Mesendoderm (in vitro differentiated cells): Measurements from ENCODE around the gene MEF2C.

ENCODE experiments used
- DNase-seq: peaks from one replicate; pipeline ENCODE4 v3.0.0; 2013
- H2AK5ac ChIP-seq: 2 replicates; pipeline ENCODE4 v1.6.1; 2013; ENCODE audit warnings: low read length, inconsistent platforms
- H2BK120ac ChIP-seq: 2 replicates; pipeline ENCODE4 v1.6.1; 2013; ENCODE audit warnings: low read depth, mild to moderate bottlenecking, low read length, moderate library complexity, mixed read lengths
- H2BK15ac ChIP-seq: replicated peaks from 2 replicates; pipeline ENCODE4 v1.6.1; 2013; ENCODE audit warnings: low read depth, mild to moderate bottlenecking, moderate library complexity
- H2BK5ac ChIP-seq: 2 replicates; pipeline ENCODE4 v1.6.1; 2013; ENCODE audit warnings: low read length, inconsistent platforms
- H3K18ac ChIP-seq: 2 replicates; pipeline ENCODE4 v1.6.1; 2013; ENCODE audit warnings: mild to moderate bottlenecking, low read length, mixed read lengths
- H3K23ac ChIP-seq: one replicate; pipeline ENCODE4 v1.6.1; 2013; ENCODE audit warnings: low read length
- H3K27ac ChIP-seq: 2 replicates; pipeline ENCODE4 v1.5.1; 2013; ENCODE audit warnings: low read depth, mild to moderate bottlenecking, inconsistent platforms, low read length, moderate library complexity
- H3K27me3 ChIP-seq: 2 replicates; pipeline ENCODE4 v1.6.1; 2013; ENCODE audit warnings: low read length, control low read depth, mild to moderate bottlenecking, inconsistent platforms; ENCODE audit not compliant: insufficient read depth, poor library complexity
- H3K36me3 ChIP-seq: 2 replicates; pipeline ENCODE4 v1.6.1; 2013; ENCODE audit warnings: low read length, inconsistent platforms; ENCODE audit not compliant: control insufficient read depth, insufficient read depth
- H3K4ac ChIP-seq: one replicate; pipeline ENCODE4 v1.6.1; 2013; ENCODE audit warnings: low read depth, mild to moderate bottlenecking, low read length, moderate library complexity
- H3K4me1 ChIP-seq: 2 replicates; pipeline ENCODE4 v1.6.1; 2013; ENCODE audit warnings: low read depth, low read length, inconsistent platforms; ENCODE audit not compliant: control insufficient read depth
- H3K4me2 ChIP-seq: 2 replicates; pipeline ENCODE4 v1.6.1; 2013; ENCODE audit warnings: low read length
- H3K4me3 ChIP-seq: 2 replicates; pipeline ENCODE4 v1.5.1; 2013; ENCODE audit warnings: mild to moderate bottlenecking, low read length
- H3K56ac ChIP-seq: one replicate; pipeline ENCODE4 v1.6.1; 2013; ENCODE audit warnings: low read length
- H3K79me1 ChIP-seq: 2 replicates; pipeline ENCODE4 v1.6.1; 2013; ENCODE audit warnings: low read length, inconsistent platforms
- H3K79me2 ChIP-seq: 2 replicates; pipeline ENCODE4 v1.6.1; 2013; ENCODE audit warnings: mild to moderate bottlenecking, low read length; ENCODE audit not compliant: control insufficient read depth, insufficient read depth
- H3K9ac ChIP-seq: 2 replicates; pipeline ENCODE4 v1.6.1; 2013; ENCODE audit warnings: low read length, inconsistent platforms
- H4K5ac ChIP-seq: one replicate; pipeline ENCODE4 v1.6.1; 2013; ENCODE audit warnings: low read length
- H4K8ac ChIP-seq: one replicate; pipeline ENCODE4 v1.6.1; 2013; ENCODE audit warnings: low read depth, mild to moderate bottlenecking, control low read depth, low read length, moderate library complexity
- WGBS: extraction: QIAGEN DNeasy Blood & Tissue Kit; methylation state at CpG from one replicate; pipeline ENCODE4 v1.1.7; 2013; ENCODE audit warnings: low lambda C conversion rate, missing lambda C conversion rate; ENCODE audit not compliant: insufficient coverage; ENCODE audit errors: extremely low coverage; 5-methylcytosine and 5-hydroxymethylcytosine counted together

Gene MEF2C

GRCh38 chr5:88758184-88758583 lies 124.8 kb downstream of the MEF2C start:
- WGBS, result no CpG with 5 or more reads among the region's 5 CpGs
- DNase-seq, result no peak
- no peak overlapping the region for H3K9ac ChIP-seq
- H3K79me1 ChIP-seq, result no peaks in the 10 kb centered on the region
- H3K4me2 ChIP-seq, result no peak overlapping the region
- H3K27ac ChIP-seq, result no peak overlapping the region
- no peak overlapping the region for H2BK120ac ChIP-seq
- H3K18ac ChIP-seq, result no peak overlapping the region
- no peaks in the 10 kb centered on the region for H3K79me2 ChIP-seq
- H3K4me3 ChIP-seq, result no peak overlapping the region
- no peaks in the 10 kb centered on the region for H3K36me3 ChIP-seq
- no peak overlapping the region for H3K23ac ChIP-seq
- H4K8ac ChIP-seq, result no peak overlapping the region
- no peak overlapping the region for H2BK15ac ChIP-seq
- no peak overlapping the region for H4K5ac ChIP-seq
- no peak overlapping the region for H3K56ac ChIP-seq
- H3K4ac ChIP-seq, result no peak overlapping the region
- no peak overlapping the region for H2BK5ac ChIP-seq
- H3K27me3 ChIP-seq, result no peaks in the 10 kb centered on the region
- no peaks in the 10 kb centered on the region for H3K4me1 ChIP-seq
- H2AK5ac ChIP-seq, result no peak overlapping the region

- no peak for DNase-seq
- Histone ChIP-seq H3K79me1 (no peaks in the 10 kb centered on the region), H2AK5ac (no peak overlapping the region), H3K4me1 (no peaks in the 10 kb centered on the region), H3K4ac (no peak overlapping the region), H3K27ac (no peak overlapping the region), H2BK5ac (no peak overlapping the region), H3K79me2 (no peaks in the 10 kb centered on the region), H2BK15ac (no peak overlapping the region), H3K9ac (no peak overlapping the region), H3K36me3 (no peaks in the 10 kb centered on the region), H3K23ac (no peak overlapping the region), H3K4me3 (no peak overlapping the region), H3K4me2 (no peak overlapping the region), H3K18ac (no peak overlapping the region), H2BK120ac (no peak overlapping the region), H4K8ac (no peak overlapping the region), H4K5ac (no peak overlapping the region), H3K27me3 (no peaks in the 10 kb centered on the region), H3K56ac (no peak overlapping the region)
- no CpG with 5 or more reads among the region's 3 CpGs for WGBS
Observed at GRCh38 chr5:88756953-88757352, 126.0 kb downstream of the MEF2C start.

GRCh38 chr5:88748666-88749065 lies 134.3 kb downstream of the MEF2C start:
- DNase-seq, result no peak
- no peak overlapping the region for H2BK120ac ChIP-seq
- H3K18ac ChIP-seq, result no peak overlapping the region
- H4K8ac ChIP-seq, result no peak overlapping the region
- no peak overlapping the region for H3K4me3 ChIP-seq
- H3K4me1 ChIP-seq, result no peaks in the 10 kb centered on the region
- H3K56ac ChIP-seq, result no peak overlapping the region
- no peaks in the 10 kb centered on the region for H3K79me1 ChIP-seq
- H3K27ac ChIP-seq, result no peak overlapping the region
- no peak overlapping the region for H4K5ac ChIP-seq
- H3K9ac ChIP-seq, result no peak overlapping the region
- H2BK5ac ChIP-seq, result no peak overlapping the region
- H3K27me3 ChIP-seq, result no peaks in the 10 kb centered on the region
- H3K4me2 ChIP-seq, result no peak overlapping the region
- no peak overlapping the region for H3K23ac ChIP-seq
- H2BK15ac ChIP-seq, result no peak overlapping the region
- H3K4ac ChIP-seq, result no peak overlapping the region
- H3K36me3 ChIP-seq, result no peaks in the 10 kb centered on the region
- no peak overlapping the region for H2AK5ac ChIP-seq
- H3K79me2 ChIP-seq, result no peaks in the 10 kb centered on the region

GRCh38 chr5:88746438-88746882 lies 136.5 kb downstream of the MEF2C start:
- H2BK15ac ChIP-seq, result no peak overlapping the region
- H3K79me2 ChIP-seq, result no peaks in the 10 kb centered on the region
- H3K4ac ChIP-seq, result no peak overlapping the region
- no peak overlapping the region for H2BK5ac ChIP-seq
- no peak overlapping the region for H2AK5ac ChIP-seq
- H3K4me1 ChIP-seq, result no peaks in the 10 kb centered on the region
- no peak overlapping the region for H3K27ac ChIP-seq
- H3K79me1 ChIP-seq, result no peaks in the 10 kb centered on the region
- no peak overlapping the region for H4K5ac ChIP-seq
- no peak overlapping the region for H3K23ac ChIP-seq
- no peak for DNase-seq
- H3K4me3 ChIP-seq, result no peak overlapping the region
- H3K36me3 ChIP-seq, result no peaks in the 10 kb centered on the region
- H4K8ac ChIP-seq, result no peak overlapping the region
- no peak overlapping the region for H3K9ac ChIP-seq
- WGBS, result no CpG with 5 or more reads among the region's 3 CpGs
- no peak overlapping the region for H3K56ac ChIP-seq
- H3K18ac ChIP-seq, result no peak overlapping the region
- no peak overlapping the region for H3K4me2 ChIP-seq
- H2BK120ac ChIP-seq, result no peak overlapping the region
- H3K27me3 ChIP-seq, result no peaks in the 10 kb centered on the region

DNA sequence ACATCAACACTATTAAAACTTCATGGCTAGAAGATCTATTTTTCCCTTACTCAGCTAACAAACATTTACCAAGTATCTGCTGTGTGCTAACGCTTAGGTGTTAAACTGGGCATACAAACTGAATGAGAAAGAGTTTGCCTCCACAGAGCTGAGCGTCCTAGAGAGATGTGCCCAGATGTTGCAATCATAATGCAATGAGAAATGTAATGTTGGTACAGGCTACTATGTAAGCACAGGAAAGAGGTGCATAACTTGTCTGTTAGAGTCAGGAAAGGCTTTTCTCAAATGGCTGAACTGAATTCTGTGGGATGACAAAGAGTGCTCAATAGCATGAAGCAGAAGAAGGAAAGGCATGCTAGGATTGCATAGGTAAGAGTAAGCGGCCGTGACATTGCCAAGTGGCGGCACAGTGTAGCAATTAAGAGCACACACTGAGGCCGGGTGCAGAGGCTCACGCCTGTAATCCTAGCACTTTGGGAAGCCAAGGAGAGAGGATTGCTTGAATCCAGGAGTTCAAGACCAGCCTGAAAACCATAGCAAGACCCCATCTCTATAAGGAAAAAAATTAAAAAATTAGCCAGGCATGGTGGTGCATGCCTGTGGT lies 137.8 kb downstream of the MEF2C start:
- no peak overlapping the region for H3K23ac ChIP-seq
- no peak overlapping the region for H4K5ac ChIP-seq
- no peak overlapping the region for H2BK120ac ChIP-seq
- H2BK5ac ChIP-seq, result no peak overlapping the region
- DNase-seq, result peak; percentile 17
- H3K27me3 ChIP-seq, result no peaks in the 10 kb centered on the region
- no peaks in the 10 kb centered on the region for H3K4me1 ChIP-seq
- no peaks in the 10 kb centered on the region for H3K79me2 ChIP-seq
- no peaks in the 10 kb centered on the region for H3K79me1 ChIP-seq
- no peak overlapping the region for H3K18ac ChIP-seq
- no peak overlapping the region for H4K8ac ChIP-seq
- WGBS, result no CpG with 5 or more reads among the region's 7 CpGs
- H3K56ac ChIP-seq, result no peak overlapping the region
- no peak overlapping the region for H3K9ac ChIP-seq
- H3K4ac ChIP-seq, result no peak overlapping the region
- no peaks in the 10 kb centered on the region for H3K36me3 ChIP-seq
- no peak overlapping the region for H3K4me2 ChIP-seq
- H3K4me3 ChIP-seq, result no peak overlapping the region
- no peak overlapping the region for H2BK15ac ChIP-seq
- H3K27ac ChIP-seq, result no peak overlapping the region
- no peak overlapping the region for H2AK5ac ChIP-seq

DNA sequence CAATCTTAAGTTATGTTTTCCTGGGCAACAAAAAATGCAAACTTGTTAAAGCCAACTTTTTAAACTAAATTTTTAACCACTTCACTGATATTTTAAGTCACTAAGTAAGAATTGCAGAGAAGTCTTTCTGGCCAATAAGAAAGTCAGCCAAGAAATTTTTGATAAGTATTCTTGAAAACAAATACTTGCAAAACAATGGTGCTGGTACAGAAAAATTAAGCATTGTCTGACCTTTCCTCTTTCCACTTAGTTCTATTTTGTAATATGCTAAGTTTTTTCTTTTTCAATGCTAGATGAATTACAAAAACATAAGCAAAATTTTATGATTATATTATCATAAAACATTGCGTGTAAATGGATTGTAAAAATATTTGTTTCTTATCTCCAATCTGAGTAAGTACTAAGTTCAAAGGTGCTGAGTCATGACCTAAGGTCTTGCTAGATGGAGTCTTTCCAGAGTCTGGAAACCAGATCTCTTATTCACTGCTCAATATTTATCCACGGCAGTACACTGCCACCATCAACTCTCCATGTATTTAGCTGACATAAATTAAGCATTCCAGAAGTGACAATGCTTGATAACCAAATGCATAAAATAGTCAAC lies 139.7 kb downstream of the MEF2C start:
- no peak overlapping the region for H3K4ac ChIP-seq
- H3K56ac ChIP-seq, result no peak overlapping the region
- H2BK120ac ChIP-seq, result no peak overlapping the region
- no peaks in the 10 kb centered on the region for H3K79me2 ChIP-seq
- H3K4me2 ChIP-seq, result no peak overlapping the region
- H3K9ac ChIP-seq, result no peak overlapping the region
- no CpG with 5 or more reads among the region's 2 CpGs for WGBS
- H3K4me3 ChIP-seq, result no peak overlapping the region
- no peaks in the 10 kb centered on the region for H3K27me3 ChIP-seq
- no peaks in the 10 kb centered on the region for H3K4me1 ChIP-seq
- DNase-seq, result peak; percentile 13
- no peaks in the 10 kb centered on the region for H3K79me1 ChIP-seq
- H3K23ac ChIP-seq, result no peak overlapping the region
- no peak overlapping the region for H4K8ac ChIP-seq
- H3K18ac ChIP-seq, result no peak overlapping the region
- H2AK5ac ChIP-seq, result no peak overlapping the region
- no peaks in the 10 kb centered on the region for H3K36me3 ChIP-seq
- H4K5ac ChIP-seq, result no peak overlapping the region
- H2BK15ac ChIP-seq, result no peak overlapping the region
- no peak overlapping the region for H3K27ac ChIP-seq
- H2BK5ac ChIP-seq, result no peak overlapping the region
